ENCODE measurements around the gene KIAA2012. TPM values are rescaled to one million over a fixed set of nuclear protein-coding genes. Genes with fewer than 3 reads are reported as not detected.

KIAA2012 gene
- polyA plus RNA-seq, 1 donor (not counting 4 experiments of a cell fraction or from before 2014, with no cell fraction given): not detected

DNA sequence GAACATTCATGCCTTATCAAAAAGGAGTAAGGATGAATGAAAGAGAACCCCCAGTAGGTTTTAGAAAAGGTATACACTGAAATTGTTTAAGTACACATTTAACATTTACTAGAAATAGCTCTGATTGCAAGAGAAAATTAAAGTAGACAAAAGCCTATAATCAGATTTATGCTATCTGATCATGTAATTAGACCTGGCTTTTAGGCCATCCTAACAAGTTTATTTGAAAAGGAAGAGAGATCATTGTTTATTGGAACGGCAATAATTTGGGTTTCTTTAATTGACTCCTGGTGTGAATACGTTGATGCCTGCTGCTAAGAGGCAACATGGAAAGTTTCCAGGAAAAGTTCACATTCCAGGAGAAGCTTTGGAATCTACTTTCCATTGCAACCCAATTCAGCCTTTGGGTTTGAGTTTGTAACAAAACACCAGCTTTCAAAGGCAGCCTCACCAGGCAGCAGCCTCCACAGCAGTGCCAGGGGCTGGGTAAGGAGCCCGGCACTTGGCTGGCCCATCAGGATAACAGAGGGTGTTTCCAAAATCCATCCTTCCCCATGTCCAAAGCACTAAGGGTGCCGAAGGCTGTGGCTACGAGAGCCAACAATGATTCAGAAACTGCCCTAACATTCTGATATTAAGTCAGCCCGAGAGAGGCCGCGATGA, 21.4 kb upstream of the KIAA2012 start:
- Histone ChIP-seq H3K4me3 (ENCODE audit: control insufficient read depth in 2 of 3, extremely low read depth in 1 of 3, insufficient read depth in 2 of 3, low read depth in 1 of 3, low read length in 3 of 3) (no peak overlapping the region), H3K27me3 (ENCODE audit: control insufficient read depth, extremely low read depth, insufficient read depth, low read length) (peaks cover 8% of the 10 kb centered on the region), H3K4me2 (ENCODE audit: control insufficient read depth, extremely low read depth, insufficient read depth, low read depth, low read length) (no peak overlapping the region), H3K9me3 (ENCODE audit: control insufficient read depth, low read depth, low read length) (no peaks in the 10 kb centered on the region), H3K9me1 (ENCODE audit: control insufficient read depth, extremely low read depth, insufficient read depth, low read length) (no peaks in the 10 kb centered on the region), H2AFZ (ENCODE audit: control insufficient read depth, low read length) (no peak overlapping the region), H4K20me1 (ENCODE audit: control insufficient read depth, extremely low read depth, insufficient read depth, low read length) (no peaks in the 10 kb centered on the region), H3K9ac (ENCODE audit: control insufficient read depth, extremely low read depth, insufficient read depth, low read length) (no peak overlapping the region), H3K27ac (ENCODE audit: control insufficient read depth, insufficient read depth, low read length) (no peak overlapping the region), H3K79me2 (ENCODE audit: control insufficient read depth, insufficient read depth, low read length) (no peaks in the 10 kb centered on the region), H3K36me3 (ENCODE audit: control insufficient read depth in 2 of 2, extremely low read depth in 1 of 2, insufficient read depth in 2 of 2, low read length in 2 of 2) (no peaks in the 10 kb centered on the region), H3K4me1 (ENCODE audit: control insufficient read depth, extremely low read depth, insufficient read depth, low read length) (no peaks in the 10 kb centered on the region)
- no peak for TF ChIP-seq EZH2 (IDR thresholded peaks at IDR 0.05; ENCODE audit: low read length)
- TF ChIP-seq, protein P1, sequence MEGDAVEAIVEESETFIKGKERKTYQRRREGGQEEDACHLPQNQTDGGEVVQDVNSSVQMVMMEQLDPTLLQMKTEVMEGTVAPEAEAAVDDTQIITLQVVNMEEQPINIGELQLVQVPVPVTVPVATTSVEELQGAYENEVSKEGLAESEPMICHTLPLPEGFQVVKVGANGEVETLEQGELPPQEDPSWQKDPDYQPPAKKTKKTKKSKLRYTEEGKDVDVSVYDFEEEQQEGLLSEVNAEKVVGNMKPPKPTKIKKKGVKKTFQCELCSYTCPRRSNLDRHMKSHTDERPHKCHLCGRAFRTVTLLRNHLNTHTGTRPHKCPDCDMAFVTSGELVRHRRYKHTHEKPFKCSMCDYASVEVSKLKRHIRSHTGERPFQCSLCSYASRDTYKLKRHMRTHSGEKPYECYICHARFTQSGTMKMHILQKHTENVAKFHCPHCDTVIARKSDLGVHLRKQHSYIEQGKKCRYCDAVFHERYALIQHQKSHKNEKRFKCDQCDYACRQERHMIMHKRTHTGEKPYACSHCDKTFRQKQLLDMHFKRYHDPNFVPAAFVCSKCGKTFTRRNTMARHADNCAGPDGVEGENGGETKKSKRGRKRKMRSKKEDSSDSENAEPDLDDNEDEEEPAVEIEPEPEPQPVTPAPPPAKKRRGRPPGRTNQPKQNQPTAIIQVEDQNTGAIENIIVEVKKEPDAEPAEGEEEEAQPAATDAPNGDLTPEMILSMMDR (optimal IDR thresholded peaks at IDR 0.05 in 1 of 3, IDR thresholded peaks at IDR 0.05 in 1 of 3, conservative IDR thresholded peaks at IDR 0.05 in 1 of 3; ENCODE audit: extremely low read depth in 1 of 3, insufficient read depth in 2 of 3, low read length in 3 of 3): no peak
- dilution Hi-C loops (cut with MboI; ENCODE audit: extremely low pct_ligation_motif_present, low sequenced_read_pairs): no loop called here
- FAIRE-seq: no peak
- DNase-seq (ENCODE audit: low read depth, low spot score): no peak

DNA sequence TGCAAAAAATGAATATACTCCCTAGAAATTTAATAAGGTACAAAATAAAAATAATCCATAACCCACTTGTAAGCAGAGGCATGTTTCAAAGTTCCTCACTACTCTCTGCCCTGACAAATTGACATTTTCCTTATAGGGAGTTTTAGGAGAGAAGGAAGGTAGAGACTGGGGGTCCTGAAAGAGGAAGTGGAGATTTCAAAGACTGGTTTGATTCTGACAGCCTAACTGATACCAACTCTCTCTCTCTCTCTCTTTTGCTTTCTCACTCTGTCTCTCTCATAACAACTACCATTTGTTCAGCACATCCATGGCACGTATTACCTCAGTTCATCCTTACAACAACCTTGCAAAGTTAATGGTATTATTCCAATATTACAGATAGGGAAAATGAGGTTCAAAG, 20.8 kb upstream of the KIAA2012 start:
- H2AFZ ChIP-seq (ENCODE audit: control insufficient read depth, low read length): no peak overlapping the region

More for the DNA sequence above, 20.8 kb upstream of the KIAA2012 start:
- no peaks in the 10 kb centered on the region for H3K4me1 ChIP-seq (ENCODE audit: control insufficient read depth, extremely low read depth, insufficient read depth, low read length)
- no peaks in the 10 kb centered on the region for H4K20me1 ChIP-seq (ENCODE audit: control insufficient read depth, extremely low read depth, insufficient read depth, low read length)
- H3K4me3 ChIP-seq (ENCODE audit: control insufficient read depth in 2 of 3, extremely low read depth in 1 of 3, insufficient read depth in 2 of 3, low read depth in 1 of 3, low read length in 3 of 3): no peak overlapping the region
- no peaks in the 10 kb centered on the region for H3K36me3 ChIP-seq (ENCODE audit: control insufficient read depth in 2 of 2, extremely low read depth in 1 of 2, insufficient read depth in 2 of 2, low read length in 2 of 2)
- no peak overlapping the region for H3K4me2 ChIP-seq (ENCODE audit: control insufficient read depth, extremely low read depth, insufficient read depth, low read depth, low read length)
- H3K27ac ChIP-seq (ENCODE audit: control insufficient read depth, insufficient read depth, low read length): no peak overlapping the region
- dilution Hi-C loops (cut with MboI; ENCODE audit: extremely low pct_ligation_motif_present, low sequenced_read_pairs): no loop called here
- TF ChIP-seq, protein P1 (optimal IDR thresholded peaks at IDR 0.05 in 1 of 3, IDR thresholded peaks at IDR 0.05 in 1 of 3, conservative IDR thresholded peaks at IDR 0.05 in 1 of 3; ENCODE audit: extremely low read depth in 1 of 3, insufficient read depth in 2 of 3, low read length in 3 of 3): no peak
- TF ChIP-seq EZH2 (IDR thresholded peaks at IDR 0.05; ENCODE audit: low read length): no peak
- H3K9me3 ChIP-seq (ENCODE audit: control insufficient read depth, low read depth, low read length): no peaks in the 10 kb centered on the region
- FAIRE-seq (no peak), DNase-seq (ENCODE audit: low read depth, low spot score) (no peak)
- H3K79me2 ChIP-seq (ENCODE audit: control insufficient read depth, insufficient read depth, low read length): no peaks in the 10 kb centered on the region
- H3K27me3 ChIP-seq (ENCODE audit: control insufficient read depth, extremely low read depth, insufficient read depth, low read length): peaks cover 8% of the 10 kb centered on the region
- H3K9me1 ChIP-seq (ENCODE audit: control insufficient read depth, extremely low read depth, insufficient read depth, low read length): no peaks in the 10 kb centered on the region
- H3K9ac ChIP-seq (ENCODE audit: control insufficient read depth, extremely low read depth, insufficient read depth, low read length): no peak overlapping the region
